ENCODE data around the gene TIMMDC1. TPM values are rescaled to one million over a fixed set of nuclear protein-coding genes. Genes with fewer than 3 reads are reported as not detected.

Gene TIMMDC1
- total RNA-seq, 1 experiment from 2014 or later, result 109 TPM

DNA sequence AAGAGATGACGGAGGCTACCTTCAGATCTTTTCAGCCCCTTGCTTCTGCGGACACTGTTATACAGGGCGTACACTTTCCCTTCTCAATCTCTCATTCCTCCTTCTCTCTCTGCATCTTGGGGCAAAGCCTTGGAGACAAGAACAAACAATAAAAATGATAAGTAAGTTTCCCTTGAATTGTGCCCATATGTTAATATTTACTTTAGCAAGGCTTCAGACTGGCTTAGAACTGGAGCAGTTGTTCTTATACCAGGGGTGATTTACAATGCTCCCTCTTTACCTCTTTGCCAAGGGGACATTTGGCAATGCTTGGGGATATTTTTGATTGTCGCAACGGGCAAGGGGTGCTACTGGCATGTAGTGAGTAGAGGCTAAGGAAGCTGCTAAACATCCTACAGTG is 29.4 kb downstream of the TIMMDC1 start:
- no peaks in the 10 kb centered on the region for H3K23me2 ChIP-seq (ENCODE audit: insufficient read length, low read depth, low read length, poor library complexity, severe bottlenecking)
- H3K9me3 ChIP-seq (ENCODE audit: control insufficient read depth, low read depth, low read length), result no peaks in the 10 kb centered on the region
- no peak overlapping the region for H2AK5ac ChIP-seq (ENCODE audit: insufficient read length, low read length)
- H2BK15ac ChIP-seq (ENCODE audit: low read depth, low read length), result no peak overlapping the region
- H3K4me1 ChIP-seq (ENCODE audit: insufficient read depth, low read length), result peaks cover 3% of the 10 kb centered on the region; the same call in 1 of the 2 replicates
- peaks cover 0 to 12% (median 4%) of the 10 kb centered on the region in 3 experiments; a peak in 4 of 7 replicates for H3K36me3 Mint-ChIP-seq (ENCODE audit: insufficient read depth in 1 of 3, low read depth in 3 of 3)
- H3K27ac ChIP-seq (ENCODE audit: insufficient read length, low read depth, low read length), result no peak overlapping the region
- H2BK12ac ChIP-seq (ENCODE audit: insufficient read length, low read depth, low read length), result no peak overlapping the region
- H3K4me3 Mint-ChIP-seq, result no peak overlapping the region
- H3K18ac ChIP-seq (ENCODE audit: insufficient read length, low read depth, low read length), result no peak overlapping the region
- H4K8ac ChIP-seq (replicated peaks; ENCODE audit: insufficient read length, low read depth, low read length), result no peak overlapping the region
- no peak overlapping the region for H2BK5ac ChIP-seq (ENCODE audit: insufficient read length, low read length)
- no peaks in the 10 kb centered on the region for H3K27me3 ChIP-seq (ENCODE audit: insufficient read depth, low read length)
- no peaks in the 10 kb centered on the region for H3K9me3 Mint-ChIP-seq
- no peak overlapping the region for H3K9ac ChIP-seq (ENCODE audit: extremely low read depth, insufficient read length, low read length)
- H2BK120ac ChIP-seq (ENCODE audit: low read depth, low read length, poor library complexity, severe bottlenecking), result no peak overlapping the region
- H2BK20ac ChIP-seq (ENCODE audit: low read depth, low read length, poor library complexity, severe bottlenecking), result no peak overlapping the region
- no peak for DNase-seq
- no peak overlapping the region for H4K5ac ChIP-seq (ENCODE audit: insufficient read length, low read depth, low read length)
- H3K27ac Mint-ChIP-seq, result no peak overlapping the region
- no peak overlapping the region for H3K56ac ChIP-seq (ENCODE audit: insufficient read length, low read depth, low read length)
- H3K4me1 Mint-ChIP-seq, result peaks cover 16 to 18% of the 10 kb centered on the region in 2 experiments
- H4K91ac ChIP-seq (ENCODE audit: insufficient read length, low read depth, low read length), result no peak overlapping the region
- no peaks in the 10 kb centered on the region for H3K79me2 ChIP-seq (ENCODE audit: insufficient read depth, low read length)
- H2AFZ ChIP-seq (ENCODE audit: low read length), result no peak overlapping the region
- no peak overlapping the region for H3K4me2 ChIP-seq (ENCODE audit: insufficient read depth, insufficient read length, low read length)
- H3K27me3 Mint-ChIP-seq (ENCODE audit: low read depth), result no peaks in the 10 kb centered on the region
- no peak overlapping the region for H3K4ac ChIP-seq (ENCODE audit: low read depth, low read length)
- WGBS (ENCODE audit: extremely low coverage, insufficient read length, low lambda C conversion rate), result no CpG with 5 or more reads among the region's 5 CpGs
- H4K20me1 ChIP-seq (ENCODE audit: control insufficient read depth, insufficient read depth, insufficient read length), result no peaks in the 10 kb centered on the region
- H3K14ac ChIP-seq (ENCODE audit: insufficient read depth, low read length), result no peak overlapping the region
- H3T11ph ChIP-seq (ENCODE audit: low read length), result no peak overlapping the region
- TF ChIP-seq, protein P1, sequence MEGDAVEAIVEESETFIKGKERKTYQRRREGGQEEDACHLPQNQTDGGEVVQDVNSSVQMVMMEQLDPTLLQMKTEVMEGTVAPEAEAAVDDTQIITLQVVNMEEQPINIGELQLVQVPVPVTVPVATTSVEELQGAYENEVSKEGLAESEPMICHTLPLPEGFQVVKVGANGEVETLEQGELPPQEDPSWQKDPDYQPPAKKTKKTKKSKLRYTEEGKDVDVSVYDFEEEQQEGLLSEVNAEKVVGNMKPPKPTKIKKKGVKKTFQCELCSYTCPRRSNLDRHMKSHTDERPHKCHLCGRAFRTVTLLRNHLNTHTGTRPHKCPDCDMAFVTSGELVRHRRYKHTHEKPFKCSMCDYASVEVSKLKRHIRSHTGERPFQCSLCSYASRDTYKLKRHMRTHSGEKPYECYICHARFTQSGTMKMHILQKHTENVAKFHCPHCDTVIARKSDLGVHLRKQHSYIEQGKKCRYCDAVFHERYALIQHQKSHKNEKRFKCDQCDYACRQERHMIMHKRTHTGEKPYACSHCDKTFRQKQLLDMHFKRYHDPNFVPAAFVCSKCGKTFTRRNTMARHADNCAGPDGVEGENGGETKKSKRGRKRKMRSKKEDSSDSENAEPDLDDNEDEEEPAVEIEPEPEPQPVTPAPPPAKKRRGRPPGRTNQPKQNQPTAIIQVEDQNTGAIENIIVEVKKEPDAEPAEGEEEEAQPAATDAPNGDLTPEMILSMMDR (conservative IDR thresholded peaks at IDR 0.05), result no peak
- no peak overlapping the region for H3K23ac ChIP-seq (ENCODE audit: insufficient read length, low read depth, low read length)
- H3K79me1 ChIP-seq (ENCODE audit: insufficient read depth, low read depth, low read length, poor library complexity, severe bottlenecking), result no peaks in the 10 kb centered on the region
